Measurements from ENCODE around the gene CACNA1E.

CACNA1E gene

GRCh38 chr1:181592255-181592859 is 109.0 kb downstream of the CACNA1E start:
- no peak for DNase-seq

GRCh38 chr1:181593042-181593441 is 109.7 kb downstream of the CACNA1E start:
- no peak for DNase-seq

- no peak for DNase-seq
These were observed 111.2 kb downstream of the CACNA1E start for GRCh38 chr1:181594553-181594952.

GRCh38 chr1:181595234-181595633 is 111.9 kb downstream of the CACNA1E start:
- no peak for DNase-seq

GRCh38 chr1:181601186-181601950 is 118.1 kb downstream of the CACNA1E start:
- no peak for DNase-seq

GRCh38 chr1:181603735-181604410 is 120.6 kb downstream of the CACNA1E start:
- no peak for DNase-seq

GRCh38 chr1:181604482-181605249 is 121.3 kb downstream of the CACNA1E start:
- DNase-seq, result no peak

- no peak for DNase-seq
These were observed 124.2 kb downstream of the CACNA1E start for GRCh38 chr1:181607524-181607923.

- no peak for DNase-seq
These were observed 125.1 kb downstream of the CACNA1E start for GRCh38 chr1:181608386-181608785.

GRCh38 chr1:181608948-181609347 is 125.6 kb downstream of the CACNA1E start:
- no peak for DNase-seq

GRCh38 chr1:181612100-181612499 is 128.8 kb downstream of the CACNA1E start:
- no peak for DNase-seq

- DNase-seq, result no peak
These were observed 135.2 kb downstream of the CACNA1E start for GRCh38 chr1:181618559-181618958.

- no peak for DNase-seq
These were observed 136.9 kb downstream of the CACNA1E start for GRCh38 chr1:181620183-181620582.

GRCh38 chr1:181623850-181624249 is 140.5 kb downstream of the CACNA1E start:
- DNase-seq, result no peak

- no peak for DNase-seq
These were observed 143.1 kb downstream of the CACNA1E start for GRCh38 chr1:181626279-181626938.

- no peak for DNase-seq
These were observed 147.1 kb downstream of the CACNA1E start for GRCh38 chr1:181630398-181630797.

GRCh38 chr1:181630838-181631237 is 147.5 kb downstream of the CACNA1E start:
- DNase-seq, result no peak

GRCh38 chr1:181632492-181632891 is 149.2 kb downstream of the CACNA1E start:
- no peak for DNase-seq

GRCh38 chr1:181632960-181633359 is 149.6 kb downstream of the CACNA1E start:
- no peak for DNase-seq

- DNase-seq, result no peak
These were observed 151.8 kb downstream of the CACNA1E start for GRCh38 chr1:181635110-181635509.

GRCh38 chr1:181637998-181638397 is 154.7 kb downstream of the CACNA1E start:
- DNase-seq, result no peak

GRCh38 chr1:181640956-181641355 is 157.6 kb downstream of the CACNA1E start:
- DNase-seq, result no peak

- DNase-seq, result no peak
These were observed 160.3 kb downstream of the CACNA1E start for GRCh38 chr1:181643631-181644030.
